Left ventricle myocardium inferior (tissue), 1 donor: Measurements from ENCODE around the gene SMR3A. TPM values are rescaled to one million over a fixed set of nuclear protein-coding genes. Genes with fewer than 3 reads are reported as not detected.

ENCODE experiments used
- DNase-seq: peaks from one replicate; pipeline ENCODE4 v3.0.0-alpha.2; 2020
- H3K27ac ChIP-seq: fragments of 200-600 bp; replicated peaks from 2 replicates; pipeline ENCODE4 v1.8.0; 2021
- H3K27me3 ChIP-seq: fragments of 200-600 bp; 2 replicates; pipeline ENCODE4 v1.8.0; 2021; ENCODE audit warnings: low read depth
- H3K36me3 ChIP-seq: fragments of 200-600 bp; 2 replicates; pipeline ENCODE4 v1.8.0; 2021
- H3K4me1 ChIP-seq: fragments of 200-600 bp; 2 replicates; pipeline ENCODE4 v1.8.0; 2021
- H3K4me3 ChIP-seq: fragments of 200-600 bp; 2 replicates; pipeline ENCODE4 v1.8.0; 2021; ENCODE audit warnings: mild to moderate bottlenecking, moderate library complexity
- H3K9me3 ChIP-seq: fragments of 200-600 bp; replicated peaks from 2 replicates; pipeline ENCODE4 v1.8.0; 2021
- CTCF ChIP-seq: fragments of 200-600 bp; IDR thresholded peaks from 2 replicates; pipeline ENCODE4 v1.8.0; 2021; ENCODE audit warnings: antibody characterized with exemption, mild to moderate bottlenecking, borderline replicate concordance
- intact Hi-C: fragments of 100-400 bp; cut with micrococcal nuclease; formaldehyde crosslinking; loops from one replicate; pipeline ENCODE4 v1.11.0; 2022
- total RNA-seq: library from RNA; stranded (reverse); fragmentation: NEBNext Ultra II Directional; extraction: Animal tissue kit (Norgen Biotek cat#: 25700); gene quantifications from one replicate; pipeline ENCODE4 v1.2.1, GENCODE V29; 2021
- donor health status: DM: no; HTN: yes; CAD: no; lungs with severe emphysema.

Gene SMR3A
- total RNA-seq, 1 donor from 2014 or later = not detected

GRCh38 chr4:70392057-70392776 lies 31.7 kb downstream of the SMR3A start:
- Histone ChIP-seq H3K27ac (no peak overlapping the region), H3K4me3 (no peak overlapping the region), H3K9me3 (no peaks in the 10 kb centered on the region), H3K4me1 (no peaks in the 10 kb centered on the region), H3K27me3 (no peaks in the 10 kb centered on the region), H3K36me3 (no peaks in the 10 kb centered on the region)
- DNase-seq = no peak
- intact Hi-C loops = no loop called here
- no peak for TF ChIP-seq CTCF

DNA sequence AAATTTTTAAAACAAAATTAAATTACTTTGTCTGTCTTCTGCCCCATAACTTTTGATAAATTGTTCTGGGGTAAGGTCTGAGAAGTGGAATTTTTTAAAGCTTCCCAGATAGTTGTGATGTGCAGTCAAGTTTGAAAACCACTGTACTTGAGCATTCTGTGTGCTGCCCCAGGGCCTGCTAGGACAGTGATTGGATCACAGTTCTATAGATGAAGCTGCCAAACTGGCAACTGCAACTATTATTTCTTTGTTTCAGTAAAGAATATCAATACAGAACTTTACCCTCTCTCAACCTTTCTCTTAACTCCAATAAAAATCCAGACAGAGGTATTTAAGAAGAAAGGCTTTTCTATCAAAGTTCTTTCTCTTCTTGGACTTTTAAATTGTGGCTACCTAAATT lies 37.0 kb downstream of the SMR3A start, which contains the start of gene OPRPN:
OPRPN (plus strand) TSS at position 361 of the 400 bp plus-strand sequence. CDS start 1,346 bp downstream, outside the sequence.
- intact Hi-C loops = no loop called here
- H3K9me3 ChIP-seq = no peaks in the 10 kb centered on the region
- no peaks in the 10 kb centered on the region for H3K27me3 ChIP-seq

GRCh38 chr4:70399319-70399718 lies 38.8 kb downstream of the SMR3A start:
- no peak overlapping the region for H3K4me3 ChIP-seq
- no peaks in the 10 kb centered on the region for H3K27me3 ChIP-seq
- no peaks in the 10 kb centered on the region for H3K4me1 ChIP-seq
- H3K36me3 ChIP-seq = no peaks in the 10 kb centered on the region
- no peak for DNase-seq
- TF ChIP-seq CTCF = no peak
- H3K9me3 ChIP-seq = no peaks in the 10 kb centered on the region
- intact Hi-C loops = no loop called here
- H3K27ac ChIP-seq = no peak overlapping the region

More for the DNA sequence above, 37.0 kb downstream of the SMR3A start, which contains the start of gene OPRPN:
- no peak for TF ChIP-seq CTCF
- no peak within 1 kb of the TSS for H3K27ac ChIP-seq
- DNase-seq = no peak
- no peaks in the 10 kb centered on the region for H3K36me3 ChIP-seq
- no peaks in the 10 kb centered on the region for H3K4me1 ChIP-seq
- H3K4me3 ChIP-seq = no peak within 1 kb of the TSS

GRCh38 chr4:70402762-70403161 lies 42.2 kb downstream of the SMR3A start:
- DNase-seq = no peak
- intact Hi-C loops = no loop called here
- no peaks in the 10 kb centered on the region for H3K4me1 ChIP-seq
- TF ChIP-seq CTCF = no peak
- no peak overlapping the region for H3K4me3 ChIP-seq
- H3K9me3 ChIP-seq = no peaks in the 10 kb centered on the region
- no peaks in the 10 kb centered on the region for H3K36me3 ChIP-seq
- no peak overlapping the region for H3K27ac ChIP-seq
- H3K27me3 ChIP-seq = no peaks in the 10 kb centered on the region

- Histone ChIP-seq H3K4me3 (no peak overlapping the region), H3K9me3 (no peaks in the 10 kb centered on the region), H3K27me3 (no peaks in the 10 kb centered on the region), H3K27ac (no peak overlapping the region), H3K36me3 (no peaks in the 10 kb centered on the region), H3K4me1 (no peaks in the 10 kb centered on the region)
- intact Hi-C loops = no loop called here
- no peak for TF ChIP-seq CTCF
- DNase-seq = no peak
Measured at GRCh38 chr4:70405765-70406164, 45.2 kb downstream of the SMR3A start.

Other genes with a start within 250 kb of the SMR3A start
- gene PRR27, start 206.5 kb upstream of the SMR3A start, total RNA-seq = not detected
- not detected for gene ODAM, start 165.0 kb upstream of the SMR3A start, total RNA-seq
- not detected for gene FDCSP, start 134.6 kb upstream of the SMR3A start, total RNA-seq
- gene CSN3, start 118.2 kb upstream of the SMR3A start, total RNA-seq = not detected
- gene CABS1, start 25.8 kb upstream of the SMR3A start, total RNA-seq = not detected
- gene SMR3B, start 22.4 kb downstream of the SMR3A start, total RNA-seq = not detected
- not detected for gene OPRPN, start 37.2 kb downstream of the SMR3A start, total RNA-seq
- gene MUC7, start 111.4 kb downstream of the SMR3A start, total RNA-seq = not detected
- not detected for gene AMTN, start 157.8 kb downstream of the SMR3A start, total RNA-seq
- gene AMBN, start 231.5 kb downstream of the SMR3A start, total RNA-seq = not detected